Stimulated activated naive CD4-positive, alpha-beta T cell treated with Interleukin-2 at 50 U/mL for 16 hours (primary cell): ENCODE results near the gene TEX101.
A peak's percentile ranks its signal among the peaks of the same experiment; 100 is the strongest.

ENCODE experiments used
- DNase-seq: peaks from one replicate; lab custom pipeline; 2025; lab: John Stamatoyannopoulos, UW

Gene TEX101

GRCh38 chr19:43447655-43448054 is 33.0 kb downstream of the TEX101 start:
- DNase-seq, result no peak

- DNase-seq, result no peak
Measured at GRCh38 chr19:43450545-43450997, 35.9 kb downstream of the TEX101 start.

GRCh38 chr19:43452582-43452981 is 37.9 kb downstream of the TEX101 start:
- no peak for DNase-seq

GRCh38 chr19:43454031-43454430 is 39.3 kb downstream of the TEX101 start:
- no peak for DNase-seq

GRCh38 chr19:43455321-43456113 is 40.8 kb downstream of the TEX101 start:
- no peak for DNase-seq

- DNase-seq, result no peak
Measured at GRCh38 chr19:43457809-43458208, 43.1 kb downstream of the TEX101 start.

- DNase-seq, result no peak
Measured at GRCh38 chr19:43460362-43461016, 45.8 kb downstream of the TEX101 start.

- no peak for DNase-seq
Measured at GRCh38 chr19:43461303-43461702, 46.6 kb downstream of the TEX101 start.

- DNase-seq, result no peak
Measured at GRCh38 chr19:43462383-43462782, 47.7 kb downstream of the TEX101 start.

- DNase-seq, result no peak
Measured at GRCh38 chr19:43462785-43463380, 48.2 kb downstream of the TEX101 start.

- DNase-seq, result peak; percentile 99
Measured at GRCh38 chr19:43463381-43464133, 48.9 kb downstream of the TEX101 start.

GRCh38 chr19:43464134-43464775 is 49.6 kb downstream of the TEX101 start:
- DNase-seq, result peak; percentile 78

- no peak for DNase-seq
Measured at GRCh38 chr19:43465468-43466120, 50.9 kb downstream of the TEX101 start, which contains the start of gene LYPD3. LYPD3 (minus strand) TSS chr19:43465608; CDS start chr19:43465571, 37 bp downstream.

GRCh38 chr19:43466793-43467192 is 52.1 kb downstream of the TEX101 start:
- DNase-seq, result no peak

- DNase-seq, result no peak
Measured at GRCh38 chr19:43467276-43467675, 52.6 kb downstream of the TEX101 start.

GRCh38 chr19:43467730-43468129 is 53.0 kb downstream of the TEX101 start:
- DNase-seq, result no peak
